COLO829 (cell line): ENCODE measurements around the gene PNMA8A.
A peak's percentile ranks its signal among the peaks of the same experiment; 100 is the strongest.

Source experiments
- DNase-seq: peaks from one replicate; pipeline ENCODE4 v3.0.0; 2012; ENCODE audit warnings: low spot score

PNMA8A gene

GRCh38 chr19:46491975-46492682, 20.8 kb upstream of the PNMA8A start:
- no peak for DNase-seq

GRCh38 chr19:46490774-46491173, 19.4 kb upstream of the PNMA8A start:
- DNase-seq: no peak

- no peak for DNase-seq
These were observed 18.3 kb upstream of the PNMA8A start for GRCh38 chr19:46489445-46490272.

- DNase-seq: no peak
These were observed 17.2 kb upstream of the PNMA8A start for GRCh38 chr19:46488551-46488950.

- DNase-seq: peak; percentile 53
These were observed 16.6 kb upstream of the PNMA8A start for GRCh38 chr19:46487802-46488445.

GRCh38 chr19:46487178-46487801, 15.9 kb upstream of the PNMA8A start:
- DNase-seq: no peak

- DNase-seq: no peak
These were observed 15.0 kb upstream of the PNMA8A start for GRCh38 chr19:46486358-46486757.

- DNase-seq: no peak
These were observed 13.3 kb upstream of the PNMA8A start for GRCh38 chr19:46484656-46485055.

GRCh38 chr19:46482631-46483030, 11.3 kb upstream of the PNMA8A start:
- DNase-seq: no peak

GRCh38 chr19:46481947-46482346, 10.6 kb upstream of the PNMA8A start:
- no peak for DNase-seq

GRCh38 chr19:46481223-46481848, 10.0 kb upstream of the PNMA8A start:
- no peak for DNase-seq

- DNase-seq: no peak
These were observed 9.1 kb upstream of the PNMA8A start for GRCh38 chr19:46480415-46480814.

GRCh38 chr19:46478356-46478986, 7.1 kb upstream of the PNMA8A start:
- DNase-seq: peak; percentile 35

- no peak for DNase-seq
These were observed 4.6 kb upstream of the PNMA8A start for GRCh38 chr19:46475986-46476385.

GRCh38 chr19:46474211-46474610, 2.8 kb upstream of the PNMA8A start:
- DNase-seq: no peak

- no peak for DNase-seq
These were observed 1.2 kb upstream of the PNMA8A start for GRCh38 chr19:46472592-46472991.

GRCh38 chr19:46471811-46472543, 614 bp upstream of the PNMA8A start:
- no peak for DNase-seq

GRCh38 chr19:46470376-46470775, 987 bp downstream of the PNMA8A start:
- no peak for DNase-seq

- DNase-seq: no peak
These were observed 1.7 kb downstream of the PNMA8A start for GRCh38 chr19:46469541-46470185.

GRCh38 chr19:46466536-46467196, 4.7 kb downstream of the PNMA8A start:
- DNase-seq: peak; percentile 19
